Stimulated activated CD4-positive, alpha-beta T cell treated with anti-CD3 and anti-CD28 coated beads, TNF-alpha, amount 100 ng/mL, for 24 hours (primary cell): ENCODE results near the gene SMCO3.
A peak's percentile ranks its signal among the peaks of the same experiment; 100 is the strongest.
"Not testable (repeated sequence)": the region's sequence is repeated elsewhere in the genome, so short reads cannot be mapped to it uniquely, and the experiment has no call there.

Experiments
- DNase-seq, 3 experiments: peaks; one replicate each; pipeline ENCODE4 v3.0.0-alpha.2; 2020; ENCODE audit warnings: low read depth in 3 of 3

The SMCO3 gene

GRCh38 chr12:14774906-14775635, 38.9 kb downstream of the SMCO3 start:
- DNase-seq = no peak

DNA sequence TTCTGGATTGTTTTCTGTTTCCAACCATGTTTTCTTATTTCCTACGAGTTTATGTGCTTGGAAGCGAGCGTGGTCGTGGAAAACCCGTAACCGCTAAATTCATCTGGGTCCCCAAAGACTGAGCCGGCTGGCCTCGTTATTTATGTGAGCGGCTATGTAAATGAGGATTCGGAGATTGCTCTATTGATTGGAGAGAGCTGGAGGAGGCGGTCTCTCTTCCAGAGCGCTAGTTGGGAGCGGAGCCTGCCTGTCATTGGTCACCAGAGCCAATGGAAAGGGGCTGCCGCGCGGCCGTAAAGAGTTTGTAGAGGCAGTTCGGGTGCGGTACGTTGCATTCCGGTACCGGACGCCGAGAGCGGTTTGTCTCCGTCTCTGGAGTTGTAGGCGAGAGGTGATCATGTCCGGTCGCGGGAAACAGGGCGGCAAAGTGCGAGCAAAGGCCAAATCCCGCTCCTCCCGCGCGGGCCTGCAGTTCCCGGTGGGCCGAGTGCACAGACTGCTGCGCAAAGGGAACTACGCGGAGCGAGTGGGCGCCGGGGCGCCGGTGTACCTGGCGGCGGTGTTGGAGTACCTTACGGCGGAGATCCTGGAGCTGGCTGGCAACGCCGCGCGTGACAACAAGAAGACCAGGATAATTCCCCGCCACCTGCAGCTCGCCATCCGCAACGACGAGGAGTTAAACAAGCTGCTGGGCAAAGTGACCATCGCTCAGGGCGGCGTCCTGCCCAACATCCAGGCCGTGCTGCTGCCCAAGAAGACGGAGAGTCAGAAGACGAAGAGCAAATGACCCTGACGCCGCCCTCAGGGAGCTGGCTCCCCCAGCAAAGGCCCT, 39.7 kb downstream of the SMCO3 start:
- DNase-seq = peak; percentile 73 to 88 (median 79)

DNA sequence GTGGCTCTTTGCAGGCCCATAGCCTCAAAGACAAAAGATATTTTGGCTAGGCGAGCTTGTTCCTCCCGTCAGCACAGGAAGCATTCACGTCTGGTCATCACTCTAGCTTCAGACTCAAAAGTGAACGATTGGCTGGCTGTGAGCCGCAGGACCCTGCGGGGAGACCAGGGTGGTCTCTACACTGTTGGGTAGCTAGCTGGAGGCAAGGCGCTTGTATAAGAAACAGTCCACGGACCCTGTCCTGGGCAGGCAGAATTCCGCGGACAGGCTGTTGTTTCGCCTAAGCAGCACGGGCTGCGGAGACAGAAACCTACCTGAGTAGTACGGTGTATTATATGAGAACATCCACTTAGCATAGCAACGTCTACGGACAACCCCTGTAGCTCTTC, 40.3 kb downstream of the SMCO3 start:
- DNase-seq = no peak

DNA sequence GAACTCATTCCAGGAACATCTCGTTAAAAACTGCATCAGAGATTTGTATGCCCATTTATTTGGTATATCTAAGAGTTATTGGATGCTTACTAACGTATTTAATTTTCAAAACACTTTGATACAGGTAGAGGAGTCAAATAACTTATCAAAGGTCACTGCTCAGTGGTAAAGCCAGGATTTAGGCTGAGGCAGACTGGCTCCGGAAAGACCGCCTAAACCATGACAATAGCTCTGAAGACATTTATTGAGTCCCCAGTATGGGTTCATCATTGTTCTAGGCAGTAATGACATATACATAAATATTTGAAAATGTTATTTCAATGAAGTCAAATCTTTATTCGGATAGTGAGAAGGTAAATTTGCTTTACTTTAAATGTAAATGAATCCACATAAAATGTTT, 41.0 kb downstream of the SMCO3 start:
- DNase-seq = no peak

- DNase-seq = no peak
Observed at GRCh38 chr12:14771651-14772137, 42.3 kb downstream of the SMCO3 start.

GRCh38 chr12:14770496-14771461, 43.2 kb downstream of the SMCO3 start:
- peak; percentile 85 to 94 (median 93) for DNase-seq

- peak; percentile 71 to 87 (median 73) for DNase-seq
Observed at GRCh38 chr12:14769969-14770495, 44.0 kb downstream of the SMCO3 start.

DNA sequence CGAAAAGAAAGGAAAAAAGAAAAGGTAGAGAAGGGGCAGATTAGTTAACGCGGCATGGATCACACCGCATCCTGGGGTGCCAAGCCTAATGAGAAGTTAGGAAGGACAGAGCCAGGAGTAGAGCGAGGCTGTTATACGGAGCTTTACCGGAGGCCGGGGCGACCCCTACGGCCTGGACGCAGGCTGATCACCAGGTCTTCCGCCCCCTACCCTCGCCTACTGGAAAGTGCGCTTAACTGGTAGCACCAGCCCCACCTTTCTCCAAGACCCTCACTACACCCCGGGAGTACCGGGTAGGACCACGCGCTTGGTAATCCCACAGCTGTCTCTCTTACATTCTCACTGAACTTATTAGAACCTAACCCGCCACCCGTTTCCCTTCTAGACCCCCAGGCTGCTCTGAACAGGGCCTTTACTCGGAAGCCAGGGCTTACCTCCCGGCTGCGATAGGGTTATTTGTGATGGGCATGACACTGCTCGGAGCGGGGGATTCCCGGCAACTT, 44.5 kb downstream of the SMCO3 start:
- peak in 1 of 3 experiments; percentile 40 for DNase-seq

DNA sequence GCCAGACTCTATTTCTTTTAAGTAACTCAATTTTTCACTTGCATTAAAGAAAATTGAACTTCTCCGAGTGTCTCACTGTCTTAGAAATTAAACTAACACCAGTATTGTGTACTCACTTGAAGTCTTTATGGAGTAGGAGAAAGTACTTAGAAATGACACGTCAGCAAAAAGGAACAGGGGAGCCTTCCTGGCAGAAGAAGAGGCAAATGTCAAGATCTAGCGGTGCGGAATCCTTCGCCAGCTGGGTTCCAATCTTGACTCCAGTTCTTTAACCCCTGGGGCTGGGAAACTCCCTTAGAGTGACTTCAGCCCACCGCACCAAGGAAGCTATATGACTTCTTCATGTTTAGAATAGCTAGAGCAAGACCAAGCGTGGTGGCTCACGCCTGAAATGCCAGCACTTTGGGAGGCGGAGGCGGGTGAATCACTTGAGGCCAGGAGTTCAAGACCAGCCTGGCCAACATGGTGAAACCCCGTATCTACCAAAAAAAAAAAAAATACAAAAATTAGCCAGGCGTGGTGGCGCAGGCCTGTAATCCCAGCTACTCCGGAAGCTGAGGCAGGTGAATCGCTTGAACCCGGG, 45.1 kb downstream of the SMCO3 start:
- peak in 1 of 3 experiments; percentile 37 for DNase-seq

GRCh38 chr12:14767617-14768016, 46.4 kb downstream of the SMCO3 start:
- no peak for DNase-seq

DNA sequence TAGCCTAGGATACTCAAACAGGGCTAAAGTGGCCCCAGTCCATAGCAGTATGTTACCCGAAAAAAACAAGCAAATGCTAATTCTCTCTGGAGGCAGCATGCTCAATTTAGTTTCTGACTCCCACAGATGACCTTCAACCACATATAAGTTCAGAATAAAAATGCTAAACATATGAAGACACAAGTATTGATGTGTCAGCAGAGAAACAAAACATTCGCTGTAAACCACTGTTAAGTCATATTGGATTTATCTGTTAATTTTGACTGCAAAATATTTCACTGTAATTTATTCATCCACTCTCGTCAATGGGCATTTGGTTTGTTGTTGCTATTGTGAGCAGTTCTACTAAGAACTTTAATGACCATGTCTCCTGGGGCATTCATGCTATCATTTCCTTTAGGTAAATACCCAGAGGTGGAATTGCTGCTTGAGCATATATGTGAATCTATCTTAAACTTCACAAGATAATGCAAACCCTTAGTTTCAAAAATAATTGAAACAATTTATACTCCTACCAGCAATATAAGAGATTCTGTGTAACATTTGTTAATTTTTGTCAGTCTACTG, 47.2 kb downstream of the SMCO3 start:
- no peak for DNase-seq

GRCh38 chr12:14766020-14766419, 48.0 kb downstream of the SMCO3 start:
- not testable (repeated sequence) for DNase-seq

- no peak for DNase-seq
Observed at GRCh38 chr12:14765398-14765797, 48.6 kb downstream of the SMCO3 start.

- DNase-seq = not testable (repeated sequence)
Observed at GRCh38 chr12:14759711-14760280, 54.2 kb downstream of the SMCO3 start.

DNA sequence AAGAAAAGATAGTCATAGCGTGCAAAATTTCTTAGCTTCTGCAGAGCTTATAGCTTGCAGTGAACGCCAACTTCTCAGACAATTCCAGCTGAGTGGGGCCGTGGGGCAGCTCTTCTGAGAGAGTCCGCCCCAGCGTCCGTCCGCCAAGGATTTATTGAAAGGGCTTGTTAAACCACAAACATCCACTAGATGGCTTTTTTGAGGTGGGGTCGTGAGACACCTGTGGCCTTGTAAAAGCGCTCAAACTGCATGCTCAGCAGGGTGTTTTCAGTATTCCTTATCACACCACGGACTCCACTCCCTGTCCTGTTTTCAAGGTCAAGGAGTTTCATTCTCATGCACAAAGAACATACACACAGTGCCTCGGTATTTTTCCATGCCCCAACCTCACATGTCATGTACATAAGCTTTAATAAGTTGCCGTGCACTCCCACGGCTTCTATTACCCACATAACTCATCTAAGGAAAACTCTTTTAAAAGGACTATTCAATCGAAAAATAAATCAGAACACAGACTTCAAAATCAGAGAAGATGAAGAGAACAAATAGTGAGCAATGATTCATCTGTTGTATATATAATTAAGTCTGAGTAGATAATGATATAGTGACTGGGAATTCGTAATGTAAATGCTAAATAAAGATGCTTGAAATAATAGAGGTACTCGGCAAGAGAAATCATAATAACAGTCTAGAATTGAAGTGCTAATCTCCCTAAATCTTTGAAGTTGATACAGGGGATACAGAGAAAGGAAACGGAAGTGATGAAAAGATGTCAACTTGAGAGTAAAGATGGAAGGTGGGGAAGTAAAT, 57.4 kb downstream of the SMCO3 start:
- no peak for DNase-seq
